Measurements from ENCODE around the gene HTATIP2. TPM values are rescaled to one million over a fixed set of nuclear protein-coding genes. Genes with fewer than 3 reads are reported as not detected.
A peak's percentile ranks its signal among the peaks of the same experiment; 100 is the strongest.

The HTATIP2 gene
- total and polyA plus RNA-seq, 9 of the 15 experiments (the other 6 are each of a cell fraction or from before 2014, with no cell fraction given) = 48.3 to 90.9 (median 64.4) TPM

GRCh38 chr11:20363149-20363499 lies 390 bp upstream of the HTATIP2 start (continued):
- peak; percentile 85; the same call in 1 of the 2 replicates for TF ChIP-seq ZBTB26 (CRISPR knock-in tag; IDR thresholded peaks at IDR 0.05)

DNA sequence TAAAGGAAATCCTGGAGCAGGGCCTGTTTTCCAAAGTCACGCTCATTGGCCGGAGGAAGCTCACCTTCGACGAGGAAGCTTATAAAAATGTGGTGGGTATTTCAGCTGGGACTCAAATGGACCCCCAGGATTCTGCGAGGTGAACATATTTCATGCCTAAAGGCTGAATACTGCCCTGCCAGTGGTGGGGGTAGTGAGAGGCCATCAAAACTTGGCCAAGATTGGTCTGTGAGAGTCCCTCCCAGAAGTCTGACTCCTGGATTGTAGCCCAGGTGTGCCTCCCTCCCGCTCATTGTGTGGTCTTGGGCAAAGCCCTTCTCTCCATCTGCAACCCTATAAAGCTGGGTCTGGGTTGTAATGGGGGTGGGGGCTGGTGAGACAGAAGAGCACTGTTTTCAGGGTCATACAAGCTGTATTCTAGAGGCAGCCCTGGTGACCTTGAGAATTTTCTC lies 853 bp downstream of the HTATIP2 start:
- BruUV-seq (replicated peaks) = TSS peak; percentile 69
- TF ChIP-seq, protein P1, sequence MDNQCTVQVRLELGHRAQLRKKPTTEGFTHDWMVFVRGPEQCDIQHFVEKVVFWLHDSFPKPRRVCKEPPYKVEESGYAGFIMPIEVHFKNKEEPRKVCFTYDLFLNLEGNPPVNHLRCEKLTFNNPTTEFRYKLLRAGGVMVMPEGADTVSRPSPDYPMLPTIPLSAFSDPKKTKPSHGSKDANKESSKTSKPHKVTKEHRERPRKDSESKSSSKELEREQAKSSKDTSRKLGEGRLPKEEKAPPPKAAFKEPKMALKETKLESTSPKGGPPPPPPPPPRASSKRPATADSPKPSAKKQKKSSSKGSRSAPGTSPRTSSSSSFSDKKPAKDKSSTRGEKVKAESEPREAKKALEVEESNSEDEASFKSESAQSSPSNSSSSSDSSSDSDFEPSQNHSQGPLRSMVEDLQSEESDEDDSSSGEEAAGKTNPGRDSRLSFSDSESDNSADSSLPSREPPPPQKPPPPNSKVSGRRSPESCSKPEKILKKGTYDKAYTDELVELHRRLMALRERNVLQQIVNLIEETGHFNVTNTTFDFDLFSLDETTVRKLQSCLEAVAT (IDR thresholded peaks at IDR 0.05) = no peak
- TF ChIP-seq FOXK2 (conservative IDR thresholded peaks at IDR 0.05 in 1 of 2, IDR thresholded peaks at IDR 0.05 in 1 of 2; ENCODE audit: low read depth in 2 of 2) (0 out of 4 replicates have a peak, but pooled peaks of 1 of the 2 experiments have one; percentile 3), SMARCE1 (IDR thresholded peaks at IDR 0.05) (peak; percentile 36; the same call in 1 of the 2 replicates), TEAD4 (IDR thresholded peaks at IDR 0.05; ENCODE audit: low read length) (no peak; the same call in 1 of the 2 replicates), TEAD4 (CRISPR knock-in tag; IDR thresholded peaks at IDR 0.05; ENCODE audit: borderline replicate concordance) (no peak), MAZ (CRISPR knock-in tag; conservative IDR thresholded peaks at IDR 0.05 in 1 of 2, IDR thresholded peaks at IDR 0.05 in 1 of 2) (0 out of 4 replicates have a peak, but pooled peaks of 1 of the 2 experiments have one; percentile 3), ZNF175 (CRISPR knock-in tag; IDR thresholded peaks at IDR 0.05; ENCODE audit: low read depth) (no peak; the same call in 1 of the 2 replicates), KAT8 (IDR thresholded peaks at IDR 0.05; ENCODE audit: low read depth) (no peak), ELF2 (CRISPR knock-in tag; IDR thresholded peaks at IDR 0.05) (0 out of 2 replicates have a peak, but pooled peaks have one; percentile 0), TAL1 (IDR thresholded peaks at IDR 0.05) (peak; percentile 1; the same call in 1 of the 2 replicates), XRCC3 (IDR thresholded peaks at IDR 0.05) (no peak), CBX5 (IDR thresholded peaks at IDR 0.05; ENCODE audit: borderline replicate concordance, low read depth) (no peak), EP400 (IDR thresholded peaks at IDR 0.05) (no peak), ZNF212 (CRISPR knock-in tag; IDR thresholded peaks at IDR 0.05) (no peak), GATA2 (CRISPR knock-in tag; IDR thresholded peaks at IDR 0.05) (no peak)
- TF ChIP-seq, protein P2, sequence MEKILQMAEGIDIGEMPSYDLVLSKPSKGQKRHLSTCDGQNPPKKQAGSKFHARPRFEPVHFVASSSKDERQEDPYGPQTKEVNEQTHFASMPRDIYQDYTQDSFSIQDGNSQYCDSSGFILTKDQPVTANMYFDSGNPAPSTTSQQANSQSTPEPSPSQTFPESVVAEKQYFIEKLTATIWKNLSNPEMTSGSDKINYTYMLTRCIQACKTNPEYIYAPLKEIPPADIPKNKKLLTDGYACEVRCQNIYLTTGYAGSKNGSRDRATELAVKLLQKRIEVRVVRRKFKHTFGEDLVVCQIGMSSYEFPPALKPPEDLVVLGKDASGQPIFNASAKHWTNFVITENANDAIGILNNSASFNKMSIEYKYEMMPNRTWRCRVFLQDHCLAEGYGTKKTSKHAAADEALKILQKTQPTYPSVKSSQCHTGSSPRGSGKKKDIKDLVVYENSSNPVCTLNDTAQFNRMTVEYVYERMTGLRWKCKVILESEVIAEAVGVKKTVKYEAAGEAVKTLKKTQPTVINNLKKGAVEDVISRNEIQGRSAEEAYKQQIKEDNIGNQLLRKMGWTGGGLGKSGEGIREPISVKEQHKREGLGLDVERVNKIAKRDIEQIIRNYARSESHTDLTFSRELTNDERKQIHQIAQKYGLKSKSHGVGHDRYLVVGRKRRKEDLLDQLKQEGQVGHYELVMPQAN (IDR thresholded peaks at IDR 0.05; ENCODE audit: borderline replicate concordance) = no peak

More for the DNA sequence above, 853 bp downstream of the HTATIP2 start:
- no peaks in the 10 kb centered on the region for H4K20me1 ChIP-seq (replicated peaks; ENCODE audit: control insufficient read depth, insufficient read depth, low read length)
- POLR2A ChIA-PET = interaction anchor here (0.6 to 1.6 kb wide), 7 partner anchors 8 to 202 kb away, joined by 3 to 4 read pairs (median 3); no protein-coding TSS in a partner anchor
- CTCF ChIA-PET (ENCODE audit: low intra/inter-chr PET ratio) = no interaction called here
- no peaks in the 10 kb centered on the region for H3K9me1 ChIP-seq (ENCODE audit: control insufficient read depth, insufficient read depth, low read length)
- FAIRE-seq (peak; percentile 62), ATAC-seq (peak; percentile 46), DNase-seq (ENCODE audit: extremely low read depth in 1 of 4, low spot score in 3 of 4) (peak; percentile 39 to 51 (median 42))
- 4% methylated on average over 6 of the region's 6 CpGs for WGBS (ENCODE audit: insufficient coverage, low coverage, missing lambda C conversion rate)
- H3K27ac ChIP-seq (ENCODE audit: extremely low read depth, low read depth, low read length) = peak overlapping the region; percentile 91
- H3K4me2 ChIP-seq (ENCODE audit: insufficient read depth, low read length) = peak overlapping the region; percentile 83
- peaks cover 14% of the 10 kb centered on the region for H3K36me3 ChIP-seq (ENCODE audit: control insufficient read depth, insufficient read depth, low read length)
- H3K4me1 ChIP-seq (replicated peaks in 1 of 2; ENCODE audit: control insufficient read depth in 2 of 2, insufficient read depth in 2 of 2, low read length in 2 of 2) = peaks cover 17 to 61% of the 10 kb centered on the region in 2 experiments
- H3K4me3 ChIP-seq = peak overlapping the region; percentile 67
- in situ Hi-C loops (cut with MboI) = no loop called here
- no peaks in the 10 kb centered on the region for H3K9me3 ChIP-seq (replicated peaks; ENCODE audit: control insufficient read depth, insufficient read depth, low read depth, low read length)
- H3K27me3 ChIP-seq (ENCODE audit: control insufficient read depth in 2 of 2, insufficient read depth in 2 of 2, low read length in 2 of 2) = no peaks in the 10 kb centered on the region
- H3K9ac ChIP-seq (ENCODE audit: insufficient read depth in 1 of 2, low read depth in 2 of 2, low read length in 2 of 2) = peak overlapping the region; percentile 90 to 91; a peak in 3 of 4 replicates
- H2AFZ ChIP-seq (ENCODE audit: low read depth, low read length) = peak overlapping the region; percentile 87
- intact Hi-C loops (cut with micrococcal nuclease) = loop anchor here (2.0 kb wide), 1 partner anchor 22 kb away; the partner anchor contains the start of gene PRMT3
- peaks cover 33% of the 10 kb centered on the region for H3K79me2 ChIP-seq (ENCODE audit: control insufficient read depth, insufficient read depth, low read length)

All from K562 (cell line).